NCI-H82 (cell line): ENCODE results near the gene ADPRM.

ENCODE experiments used
- DNase-seq: peaks from one replicate; lab custom pipeline; 2025; lab: John Stamatoyannopoulos, UW

Gene ADPRM

DNA sequence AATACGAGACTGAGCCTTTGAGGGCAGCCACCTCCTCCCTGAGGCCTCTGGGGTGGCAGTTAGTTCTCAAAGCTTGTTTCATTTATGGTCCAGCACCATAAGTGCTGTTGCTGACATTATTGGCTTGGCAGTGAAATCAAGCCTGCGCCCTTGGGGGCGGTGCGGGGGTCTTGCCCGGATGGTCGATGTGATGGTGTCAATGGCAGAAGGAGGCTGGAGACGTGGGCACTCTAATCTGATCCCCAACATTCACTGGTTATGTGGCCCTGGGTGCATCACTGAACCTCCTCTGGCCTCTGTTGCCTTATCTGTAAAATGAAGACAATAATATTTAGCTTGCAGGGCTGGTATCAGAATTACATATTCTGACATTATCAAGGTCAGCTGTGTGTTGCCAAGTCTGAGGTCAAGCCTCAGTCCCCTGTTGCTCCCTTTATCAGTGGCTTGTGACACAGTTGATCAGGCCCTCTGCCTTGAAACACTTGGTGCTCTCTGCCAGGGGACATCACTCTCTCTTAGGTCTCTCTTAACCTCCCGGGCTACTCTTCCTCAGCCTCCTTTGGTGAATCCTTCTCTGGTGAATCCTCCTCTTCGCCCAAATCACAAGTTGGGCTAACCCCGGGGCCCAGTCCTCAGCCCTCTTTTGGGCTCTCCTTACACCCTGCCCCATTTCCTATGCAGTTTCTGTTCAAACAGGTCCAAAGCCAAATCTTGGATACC lies 44.2 kb downstream of the ADPRM start:
- DNase-seq: no peak

GRCh38 chr17:10742431-10742830 lies 45.0 kb downstream of the ADPRM start:
- no peak for DNase-seq

GRCh38 chr17:10743316-10744009 lies 46.1 kb downstream of the ADPRM start:
- no peak for DNase-seq

- DNase-seq: no peak
Measured at GRCh38 chr17:10744501-10745000, 47.2 kb downstream of the ADPRM start.

- DNase-seq: no peak
Measured at GRCh38 chr17:10745231-10745630, 47.8 kb downstream of the ADPRM start.

DNA sequence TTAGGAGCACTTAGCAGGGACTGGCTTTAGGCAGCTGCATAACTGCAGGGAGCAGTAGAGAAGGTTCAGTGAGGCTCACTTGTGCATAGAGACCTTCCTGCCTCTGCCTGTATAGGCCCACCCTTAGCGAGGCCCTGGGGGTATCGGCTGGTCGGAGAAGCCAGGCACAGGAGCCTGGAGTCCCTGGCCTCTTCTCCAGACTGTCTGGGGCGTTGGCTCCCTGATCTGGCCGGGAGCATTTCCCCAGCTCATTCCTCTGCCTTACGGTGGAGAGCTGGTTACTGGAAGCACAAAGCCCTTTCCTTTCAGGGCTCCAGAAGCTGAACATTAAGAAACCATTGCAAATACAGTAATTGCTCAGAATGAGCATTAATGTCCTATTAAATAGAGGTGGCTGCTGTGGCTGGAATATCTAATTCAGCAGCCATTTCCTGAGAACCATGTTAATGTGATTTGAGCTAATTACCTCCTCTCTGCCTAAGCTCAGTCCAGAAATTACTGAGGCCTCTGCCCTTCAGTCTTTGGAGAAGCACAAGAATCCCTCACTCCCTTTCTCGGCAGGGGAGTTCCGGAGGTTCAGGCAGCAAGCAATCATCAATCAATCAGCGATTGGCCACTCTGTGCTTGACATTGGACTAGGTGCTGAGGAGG lies 51.3 kb downstream of the ADPRM start:
- DNase-seq: peak; percentile 62

DNA sequence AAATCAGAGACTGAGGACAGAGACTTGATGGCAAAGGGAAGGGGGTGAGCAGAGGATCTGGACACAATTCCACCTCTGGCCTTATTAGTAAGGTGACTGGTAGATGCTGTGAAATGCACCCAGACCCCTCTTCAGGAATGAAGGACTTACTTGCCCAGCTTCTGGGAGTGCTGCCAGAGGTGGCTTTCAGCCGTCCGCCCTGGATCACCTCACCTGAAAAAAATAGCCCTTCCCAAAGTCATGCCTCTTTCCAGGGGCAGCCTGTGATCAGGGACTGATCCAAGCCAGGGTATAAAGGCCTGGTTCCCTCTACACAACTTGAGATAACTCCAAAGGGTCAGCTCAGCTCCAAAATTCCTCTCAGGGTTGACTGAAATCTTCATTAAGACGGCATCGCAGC lies 52.8 kb downstream of the ADPRM start:
- DNase-seq: no peak

DNA sequence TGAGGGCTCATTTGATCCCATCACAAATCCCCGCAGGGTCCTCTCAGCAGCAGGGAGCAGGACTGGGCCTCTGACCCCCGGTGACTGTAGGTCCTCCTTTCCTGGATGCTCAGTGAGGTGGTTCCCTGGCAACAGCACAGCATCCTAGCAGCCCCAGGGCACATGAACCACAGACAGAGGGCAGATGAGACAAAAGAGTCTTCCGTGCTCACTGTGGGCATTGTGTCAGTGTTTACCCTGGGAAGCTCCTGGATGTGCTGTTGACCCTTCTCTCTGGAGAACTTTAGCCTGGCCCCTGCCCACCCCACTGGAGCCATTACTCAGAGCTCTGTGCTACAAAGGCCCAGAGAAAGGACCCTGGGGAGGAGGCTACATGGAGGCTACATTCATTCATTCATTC lies 54.2 kb downstream of the ADPRM start:
- DNase-seq: no peak

- DNase-seq: no peak
Measured at GRCh38 chr17:10752696-10753095, 55.3 kb downstream of the ADPRM start.

DNA sequence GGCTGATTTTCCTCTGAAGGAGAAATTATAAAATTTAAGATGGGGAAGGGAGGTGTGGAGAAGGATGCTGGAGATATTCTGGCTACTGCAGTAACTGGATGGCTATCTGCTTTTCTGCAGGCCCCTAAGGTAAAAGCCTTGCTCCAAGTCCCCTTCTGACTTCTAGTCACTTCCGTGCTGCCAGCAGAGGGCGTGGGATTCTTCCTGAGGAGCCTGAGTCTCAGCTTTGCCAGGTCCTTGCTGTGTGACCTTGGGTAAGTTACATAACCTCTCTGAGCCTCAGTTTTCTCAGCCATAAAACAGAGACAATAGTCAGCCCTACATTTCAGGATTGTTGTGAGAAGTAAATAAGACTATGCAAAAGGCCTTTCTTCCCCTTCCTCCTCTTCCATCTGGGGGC lies 56.7 kb downstream of the ADPRM start:
- DNase-seq: peak; percentile 83

DNA sequence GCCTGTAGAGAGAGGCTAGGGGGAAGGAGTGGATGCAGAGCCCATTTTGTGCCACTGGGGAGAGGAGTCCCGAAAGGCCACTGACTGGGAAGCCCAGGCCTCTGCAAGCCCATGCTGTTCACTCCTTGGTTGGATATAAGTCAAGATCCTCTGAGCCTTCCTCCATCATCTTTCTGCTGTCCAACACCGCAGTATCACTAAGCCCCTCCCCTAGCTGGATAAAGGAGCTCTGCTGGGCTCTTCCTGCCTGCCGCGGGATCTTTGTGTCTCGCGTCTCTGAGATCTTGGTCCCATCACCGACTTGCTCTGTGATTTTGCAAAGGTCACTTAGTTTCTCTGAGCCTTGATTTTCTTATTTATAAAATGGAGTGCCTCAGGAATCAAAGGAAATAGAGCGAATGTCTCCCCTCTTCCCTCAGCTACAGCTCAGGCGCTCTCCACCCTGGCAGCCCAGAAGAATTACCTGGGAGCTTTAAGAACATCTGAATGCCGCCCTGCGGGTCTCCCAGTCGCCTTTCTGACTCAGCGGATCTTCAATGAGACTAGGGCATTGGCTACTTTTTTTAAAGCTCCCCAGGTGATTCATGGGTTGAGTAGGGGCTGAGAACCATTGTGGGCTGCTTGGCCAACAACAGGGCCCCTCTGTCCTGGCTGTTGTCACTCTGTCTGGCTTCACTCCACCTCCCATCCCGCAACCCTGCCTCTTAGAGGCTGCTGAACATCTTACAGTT lies 57.6 kb downstream of the ADPRM start:
- DNase-seq: peak; percentile 70

DNA sequence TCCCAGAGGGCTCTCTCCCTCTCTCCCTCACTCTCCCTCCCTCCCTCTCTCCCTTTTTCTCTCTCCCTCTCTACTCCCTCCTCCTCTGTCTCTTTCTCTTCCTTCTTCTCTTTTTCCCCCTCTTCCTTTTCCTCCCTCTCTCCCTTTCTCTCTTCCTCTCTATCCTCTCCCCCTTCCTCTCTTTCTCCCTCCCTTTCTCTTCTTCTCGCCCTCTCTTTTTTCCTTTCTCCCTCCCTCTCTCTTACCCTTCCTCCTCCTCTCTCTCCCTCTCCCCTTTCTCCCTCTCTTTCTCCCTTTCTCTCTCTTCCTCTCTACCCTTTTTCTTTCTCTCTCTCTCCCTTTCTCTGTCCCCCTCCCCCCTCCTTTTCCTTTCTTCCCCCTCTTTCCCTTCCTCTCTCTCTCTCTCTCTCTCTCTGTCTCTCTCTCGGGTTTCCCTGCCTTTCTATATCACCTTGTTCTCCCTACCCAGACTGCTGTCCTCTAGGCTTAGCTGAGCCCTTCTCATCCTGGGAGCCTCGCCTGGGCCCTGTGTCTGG lies 58.3 kb downstream of the ADPRM start:
- DNase-seq: no peak

DNA sequence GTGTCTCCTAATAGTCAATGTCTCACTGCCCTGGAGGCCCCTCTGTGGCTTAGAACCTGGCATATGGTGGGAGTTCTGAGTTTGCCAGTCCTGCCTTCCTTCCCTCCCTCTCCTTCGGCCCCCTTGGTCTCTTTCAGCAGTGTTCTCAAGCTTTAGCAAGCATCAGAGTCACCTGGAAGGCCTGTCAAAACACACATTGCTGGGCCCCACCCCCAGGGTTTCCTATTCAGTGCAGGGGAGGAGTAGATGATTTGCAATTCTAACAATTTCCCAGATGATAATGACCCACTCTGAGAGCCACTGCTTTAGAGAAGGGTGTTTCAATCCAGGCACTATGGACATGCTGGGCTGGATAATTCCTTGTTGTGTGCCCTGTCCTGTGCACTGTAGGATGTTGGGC lies 58.8 kb downstream of the ADPRM start:
- DNase-seq: no peak

GRCh38 chr17:10756619-10757018 lies 59.2 kb downstream of the ADPRM start:
- no peak for DNase-seq

DNA sequence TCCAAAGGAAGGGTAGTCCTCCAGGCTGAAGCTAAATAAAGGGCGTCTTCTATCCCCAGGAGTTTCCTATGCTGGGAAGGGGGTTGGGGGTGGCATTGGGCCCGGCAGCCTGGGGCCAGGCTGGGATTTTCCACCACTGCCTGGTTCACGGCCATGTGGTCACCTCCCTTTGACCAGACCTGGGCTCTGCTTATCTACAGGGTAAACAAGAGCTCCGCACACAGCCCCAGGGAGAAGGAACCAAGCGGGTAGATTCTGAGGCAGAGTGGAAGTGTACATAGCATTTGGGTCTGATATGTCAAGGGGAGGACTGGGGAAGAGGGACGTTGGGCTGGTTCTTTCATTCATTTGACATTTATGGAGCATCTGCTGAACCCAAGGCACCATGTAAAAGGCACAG lies 59.7 kb downstream of the ADPRM start:
- no peak for DNase-seq

GRCh38 chr17:10757647-10758046 lies 60.3 kb downstream of the ADPRM start:
- no peak for DNase-seq

DNA sequence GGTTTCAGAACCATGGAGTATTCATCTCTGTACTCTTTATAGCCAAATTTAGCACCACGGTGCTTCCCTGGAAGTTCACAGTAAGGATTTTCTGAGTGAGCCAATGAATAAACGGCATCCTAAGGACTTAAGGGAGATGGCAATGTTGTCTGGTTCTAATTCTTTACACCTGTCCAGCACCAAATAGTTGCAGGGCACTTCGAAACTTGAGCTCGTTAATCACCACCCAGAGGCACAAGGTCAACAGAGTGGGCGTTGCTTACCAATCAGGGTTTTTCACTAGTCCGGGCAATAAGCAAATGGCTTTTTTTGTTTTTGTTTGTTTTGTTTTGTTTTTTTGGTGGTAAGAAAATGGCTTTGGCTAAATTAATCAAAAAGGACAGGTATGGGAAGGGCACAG lies 60.7 kb downstream of the ADPRM start:
- DNase-seq: no peak
